ENCODE measurements around the gene SHC2.
"Not testable (repeated sequence)": the region's sequence is repeated elsewhere in the genome, so short reads cannot be mapped to it uniquely, and the experiment has no call there.

The SHC2 gene

GRCh38 chr19:405121-405965, 55.5 kb downstream of the SHC2 start:
- FAIRE-seq: peak; percentile 6

DNA sequence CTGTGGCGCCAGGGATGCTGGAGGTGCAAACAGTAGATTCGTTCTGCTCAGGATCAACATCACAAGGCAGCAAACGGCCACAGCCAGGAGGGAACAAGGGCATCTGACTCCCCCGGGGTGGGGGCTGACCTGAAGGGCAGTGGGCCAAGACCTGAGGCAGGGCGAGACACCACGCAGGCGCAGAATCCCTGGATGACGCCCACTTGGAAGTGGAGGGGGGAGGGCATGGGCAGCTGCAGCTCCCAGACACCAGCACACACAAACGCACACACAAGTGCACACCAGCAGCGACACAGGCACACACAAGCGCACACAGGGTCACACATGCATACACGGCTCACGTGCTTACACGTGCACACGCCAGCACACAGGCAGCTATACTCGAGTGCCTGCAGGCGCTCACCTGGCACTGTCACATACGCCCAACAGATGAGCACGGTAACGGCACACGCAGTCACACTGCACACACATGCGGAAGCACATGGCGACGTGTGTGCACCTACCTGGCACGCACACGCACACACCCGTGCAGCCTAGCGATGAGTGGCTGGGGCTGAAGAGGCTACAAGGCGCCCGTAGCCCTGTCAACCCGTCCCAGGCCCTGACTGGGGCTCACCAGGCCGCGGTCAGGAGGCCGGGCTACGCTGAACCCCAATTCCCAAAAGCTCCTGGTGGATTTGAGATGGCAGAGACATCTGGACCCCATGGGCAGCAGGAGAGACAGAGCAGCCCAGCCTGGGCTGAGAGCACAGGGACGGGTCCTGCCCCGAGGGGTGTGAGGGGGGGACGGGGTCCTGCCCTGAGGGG, 57.4 kb downstream of the SHC2 start:
- no peak for FAIRE-seq

GRCh38 chr19:402786-403185, 58.0 kb downstream of the SHC2 start:
- FAIRE-seq: no peak

GRCh38 chr19:401866-402511, 58.8 kb downstream of the SHC2 start:
- no peak for FAIRE-seq

DNA sequence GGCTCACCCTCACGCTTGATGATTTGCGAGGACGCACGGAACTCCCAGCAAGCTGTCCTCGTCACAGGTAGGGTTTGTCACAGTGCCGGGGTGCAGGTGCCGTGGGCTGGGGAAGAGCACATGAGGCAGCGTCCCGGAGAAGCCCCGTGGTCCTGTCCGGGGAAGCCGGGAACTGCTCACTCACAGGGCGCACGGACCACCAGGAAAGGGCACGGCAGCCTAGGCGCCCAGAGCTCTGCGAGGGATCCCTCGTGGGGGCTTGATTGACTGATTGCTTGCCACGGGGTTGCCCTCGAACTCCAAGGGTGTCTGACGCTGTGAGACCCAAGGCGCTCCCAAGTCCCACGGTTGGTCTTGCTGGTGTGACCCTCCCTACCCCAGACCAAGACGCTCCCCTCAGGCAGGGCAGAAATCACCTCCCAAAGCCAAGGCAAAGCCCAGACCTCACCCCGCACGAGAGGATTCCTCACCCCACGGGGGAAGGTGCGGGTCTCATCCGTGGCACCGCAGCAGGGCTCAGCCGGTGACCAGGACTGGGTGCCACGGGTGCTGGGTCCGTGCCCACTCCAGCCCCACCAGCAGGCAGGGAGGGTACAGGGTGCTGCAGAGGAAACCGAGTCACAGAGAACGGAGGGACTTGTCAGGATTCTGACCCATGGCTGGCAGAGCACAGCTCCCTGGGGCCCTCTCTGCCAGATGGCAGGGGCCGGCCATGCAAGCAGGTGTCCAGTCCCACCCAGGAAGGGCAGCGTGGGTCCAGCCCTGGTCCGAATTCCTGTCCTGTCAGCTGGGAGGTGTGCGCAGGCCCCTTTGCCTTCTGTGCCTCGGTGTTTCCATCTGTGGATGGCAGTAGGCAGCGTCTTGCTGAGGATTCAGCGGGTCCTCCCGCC, 59.6 kb downstream of the SHC2 start:
- no peak for FAIRE-seq

DNA sequence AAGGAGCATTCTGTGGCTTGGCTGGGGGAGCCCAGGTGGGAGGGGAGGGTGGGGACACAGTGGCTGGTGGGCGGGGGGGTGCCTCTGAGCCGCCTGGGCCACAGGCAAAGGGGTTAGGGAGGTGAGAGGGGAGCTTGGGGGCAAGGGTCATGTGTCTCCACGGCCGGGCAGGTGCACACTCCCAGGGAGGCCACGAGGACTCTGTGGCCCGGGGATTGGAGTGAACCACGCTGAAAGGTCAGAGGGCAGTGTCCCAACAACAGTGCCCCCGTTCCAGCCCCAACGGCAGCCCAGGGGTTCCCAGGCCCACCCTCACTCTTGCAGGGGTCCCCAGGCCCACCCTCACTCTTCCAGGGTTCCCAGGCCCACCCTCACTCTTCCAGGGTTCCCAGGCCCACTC, 61.5 kb downstream of the SHC2 start:
- FAIRE-seq: no peak

- FAIRE-seq: no peak
Measured at GRCh38 chr19:398719-399118, 62.1 kb downstream of the SHC2 start.

GRCh38 chr19:397941-398706, 62.7 kb downstream of the SHC2 start:
- no peak for FAIRE-seq

DNA sequence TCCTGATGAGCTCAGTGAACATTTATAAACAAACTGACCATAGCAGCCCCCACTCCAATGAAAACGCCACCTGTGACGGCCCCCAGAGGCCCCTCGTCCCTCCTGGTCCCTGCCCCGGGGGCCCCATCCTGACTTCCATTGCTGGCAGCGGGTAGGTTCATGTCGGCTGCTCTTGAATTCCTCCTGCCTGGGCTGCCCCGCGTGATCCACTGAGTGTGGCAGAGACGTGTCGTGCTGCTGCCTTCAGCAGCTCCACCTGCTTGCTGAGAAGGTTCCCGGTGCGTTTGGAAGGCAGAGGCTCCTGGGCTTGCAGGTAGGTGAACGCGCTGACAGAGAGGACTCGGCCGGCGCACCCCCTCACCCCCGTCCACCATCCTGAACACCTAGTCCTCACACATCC, 63.5 kb downstream of the SHC2 start:
- FAIRE-seq: no peak

DNA sequence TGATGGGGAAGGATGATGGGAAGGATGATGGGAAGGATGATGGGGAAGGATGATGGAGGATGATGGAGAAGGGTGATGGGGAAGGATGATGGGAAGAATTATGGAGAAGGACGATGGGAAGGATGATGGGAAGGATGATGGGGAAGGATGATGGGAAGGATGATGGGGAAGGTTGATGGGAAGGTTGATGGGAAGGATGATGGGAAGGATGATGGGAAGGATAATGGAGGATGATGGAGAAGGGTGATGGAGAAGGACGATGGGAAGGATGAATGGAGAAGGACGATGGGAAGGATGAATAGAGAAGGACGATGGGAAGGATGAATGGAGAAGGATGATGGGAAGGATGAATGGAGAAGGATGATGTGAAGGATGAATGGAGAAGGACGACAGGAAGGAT, 65.4 kb downstream of the SHC2 start:
- no peak for FAIRE-seq

GRCh38 chr19:394857-395256, 66.0 kb downstream of the SHC2 start:
- not testable (repeated sequence) for FAIRE-seq

- not testable (repeated sequence) for FAIRE-seq
Measured at GRCh38 chr19:393560-393959, 67.3 kb downstream of the SHC2 start.

- FAIRE-seq: no peak
Measured at GRCh38 chr19:392375-392970, 68.4 kb downstream of the SHC2 start.

- no peak for FAIRE-seq
Measured at GRCh38 chr19:391726-392374, 69.0 kb downstream of the SHC2 start.

DNA sequence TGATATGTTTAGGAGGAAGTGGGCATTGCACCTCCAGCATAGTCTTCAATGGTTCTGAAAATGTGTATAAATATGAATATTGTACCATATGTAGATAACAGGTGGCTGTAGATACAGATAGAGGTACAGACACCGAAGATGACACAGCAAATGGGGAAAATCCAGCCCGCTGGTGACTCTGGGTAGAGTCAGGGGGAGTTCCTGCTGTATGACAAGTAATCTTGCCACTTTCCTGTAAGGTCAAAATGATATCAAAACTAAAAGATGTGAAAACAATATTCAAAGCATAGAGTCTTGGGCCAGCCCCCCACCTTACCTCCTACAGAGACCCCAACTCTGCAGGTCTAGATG, 69.7 kb downstream of the SHC2 start:
- FAIRE-seq: no peak

GRCh38 chr19:390386-391206, 70.2 kb downstream of the SHC2 start:
- FAIRE-seq: no peak

- no peak for FAIRE-seq
Measured at GRCh38 chr19:389935-390289, 70.9 kb downstream of the SHC2 start.

DNA sequence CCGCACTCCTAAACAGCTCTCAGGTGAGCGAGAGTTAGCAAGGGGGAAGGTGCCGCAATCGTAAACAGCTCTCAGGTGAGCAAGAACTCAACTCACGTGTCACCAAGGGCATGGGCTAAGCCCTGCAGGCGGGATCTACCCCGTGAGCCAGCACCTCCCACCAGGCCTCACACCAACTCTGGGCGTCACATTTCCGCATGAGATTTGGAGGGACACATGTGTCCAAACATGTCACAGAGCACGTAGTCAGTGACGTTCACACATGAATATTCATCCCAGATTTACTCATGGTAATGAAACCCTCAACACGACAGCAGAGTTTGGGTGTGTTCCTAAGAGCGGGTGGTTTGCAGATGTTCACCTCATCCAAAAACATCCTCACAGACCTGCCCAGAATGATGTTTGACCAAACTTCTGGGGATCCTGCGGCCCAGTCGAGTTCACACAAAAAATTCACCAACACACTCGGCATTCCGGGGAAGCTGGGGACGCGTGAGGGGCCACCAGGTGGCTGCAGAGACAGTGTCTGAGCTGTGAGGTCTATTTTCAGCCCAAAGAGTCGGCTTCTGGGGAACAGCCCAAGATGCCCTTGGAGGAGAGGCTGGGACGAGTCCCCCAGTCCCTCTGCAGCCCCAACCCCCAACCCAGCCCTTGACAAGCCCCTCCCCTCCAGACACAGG, 71.4 kb downstream of the SHC2 start:
- FAIRE-seq: no peak

DNA sequence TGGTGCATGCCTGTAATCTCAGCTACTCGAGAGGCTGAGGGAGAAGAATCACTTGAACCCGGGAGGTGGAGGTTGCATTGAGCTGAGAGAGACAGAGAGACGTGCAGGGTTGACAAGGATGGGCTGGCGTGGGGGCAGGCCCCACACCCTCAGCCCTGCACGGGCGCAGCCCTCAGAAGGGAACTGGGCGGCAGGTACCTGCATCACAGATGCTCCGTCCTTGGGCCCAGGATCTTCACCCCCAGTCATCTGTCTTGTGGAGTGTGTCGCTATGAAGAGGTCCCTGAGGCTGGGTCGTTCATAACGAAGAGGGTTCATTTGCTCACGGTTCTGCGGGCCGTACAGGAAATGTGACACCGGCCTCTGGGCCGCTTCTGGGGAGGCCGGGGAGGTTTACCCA, 72.1 kb downstream of the SHC2 start:
- FAIRE-seq: no peak

- FAIRE-seq: no peak
Measured at GRCh38 chr19:387777-388176, 73.1 kb downstream of the SHC2 start.

Data from G401.6 (cell line).